GM08714 (cell line): ENCODE results near the gene ELMO1.

Experiments
- H3K4me3 ChIP-seq: fragments of 200-500 bp; sonication (Bioruptor generic); 2 replicates; pipeline ENCODE4 v1.5.1; 2014; ENCODE audit warnings: mild to moderate bottlenecking, low read length, inconsistent platforms
- ZNF274 ChIP-seq: IDR thresholded peaks from 2 replicates; pipeline ENCODE4 v1.6.1; 2012; ENCODE audit warnings: mild to moderate bottlenecking, low read depth, low read length

ELMO1 gene

GRCh38 chr7:37039131-37039749, 409.4 kb downstream of the ELMO1 start:
- no peak overlapping the region for H3K4me3 ChIP-seq
- TF ChIP-seq ZNF274 = no peak

GRCh38 chr7:37038706-37039105, 410.0 kb downstream of the ELMO1 start:
- no peak overlapping the region for H3K4me3 ChIP-seq
- TF ChIP-seq ZNF274 = no peak

GRCh38 chr7:37037286-37037685, 411.4 kb downstream of the ELMO1 start:
- no peak overlapping the region for H3K4me3 ChIP-seq
- no peak for TF ChIP-seq ZNF274

- no peak overlapping the region for H3K4me3 ChIP-seq
- no peak for TF ChIP-seq ZNF274
Observed at GRCh38 chr7:37035631-37036030, 413.0 kb downstream of the ELMO1 start.

GRCh38 chr7:37033141-37033540, 415.5 kb downstream of the ELMO1 start:
- TF ChIP-seq ZNF274 = no peak
- no peak overlapping the region for H3K4me3 ChIP-seq

- no peak for TF ChIP-seq ZNF274
- no peak overlapping the region for H3K4me3 ChIP-seq
Observed at GRCh38 chr7:37032258-37032601, 416.4 kb downstream of the ELMO1 start.

- H3K4me3 ChIP-seq = no peak overlapping the region
- no peak for TF ChIP-seq ZNF274
Observed at GRCh38 chr7:37031571-37032257, 416.9 kb downstream of the ELMO1 start.

- TF ChIP-seq ZNF274 = no peak
- no peak overlapping the region for H3K4me3 ChIP-seq
Observed at GRCh38 chr7:37028909-37029440, 419.7 kb downstream of the ELMO1 start.

GRCh38 chr7:37027557-37028341, 420.9 kb downstream of the ELMO1 start:
- TF ChIP-seq ZNF274 = no peak
- no peak overlapping the region for H3K4me3 ChIP-seq

GRCh38 chr7:37027104-37027503, 421.6 kb downstream of the ELMO1 start:
- TF ChIP-seq ZNF274 = no peak

GRCh38 chr7:37018954-37019353, 429.7 kb downstream of the ELMO1 start:
- H3K4me3 ChIP-seq = no peak overlapping the region
- TF ChIP-seq ZNF274 = no peak

More at GRCh38 chr7:37027104-37027503, 421.6 kb downstream of the ELMO1 start:
- no peak overlapping the region for H3K4me3 ChIP-seq

- no peak for TF ChIP-seq ZNF274
- H3K4me3 ChIP-seq = no peak overlapping the region
Observed at GRCh38 chr7:37016064-37016878, 432.4 kb downstream of the ELMO1 start.

GRCh38 chr7:37015353-37016034, 433.2 kb downstream of the ELMO1 start:
- no peak for TF ChIP-seq ZNF274
- H3K4me3 ChIP-seq = no peak overlapping the region

GRCh38 chr7:37013771-37014170, 434.9 kb downstream of the ELMO1 start:
- H3K4me3 ChIP-seq = no peak overlapping the region
- no peak for TF ChIP-seq ZNF274
